ENCODE results near the gene ANKFY1.
"Not testable (repeated sequence)": the region's sequence is repeated elsewhere in the genome, so short reads cannot be mapped to it uniquely, and the experiment has no call there.

The ANKFY1 gene

DNA sequence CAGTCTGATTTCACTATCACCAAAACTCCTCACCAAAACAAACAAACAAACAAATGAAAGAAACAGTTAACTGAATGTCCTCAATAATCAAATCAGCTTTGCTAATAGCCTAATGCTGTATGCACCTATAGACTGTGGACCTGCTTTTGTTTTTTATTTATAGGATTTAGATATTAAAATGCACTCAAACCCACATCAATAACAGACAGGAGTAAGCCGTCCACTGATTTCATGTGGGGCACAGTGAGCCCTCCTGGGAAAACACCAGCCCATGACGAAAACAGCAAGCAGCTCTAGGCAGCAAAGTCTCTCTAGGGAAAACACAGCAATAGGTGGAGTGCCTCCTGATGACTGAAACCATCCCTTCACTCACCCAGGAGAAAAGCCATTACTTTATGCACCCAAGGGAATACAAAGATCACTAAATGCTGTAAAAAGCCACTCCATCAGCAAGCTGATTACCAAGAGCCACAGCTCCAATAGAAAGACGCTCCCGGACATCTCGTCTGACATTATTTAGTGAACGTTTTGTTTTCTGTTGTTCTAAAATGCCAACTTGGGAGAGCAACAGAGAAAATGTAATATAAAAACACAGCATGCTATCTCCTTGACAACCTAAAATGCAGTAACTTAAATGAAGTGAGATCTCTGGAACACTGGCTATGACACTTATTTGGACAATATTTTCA is 47.8 kb downstream of the ANKFY1 start:
- no peak for DNase-seq (ENCODE audit: low spot score)

DNA sequence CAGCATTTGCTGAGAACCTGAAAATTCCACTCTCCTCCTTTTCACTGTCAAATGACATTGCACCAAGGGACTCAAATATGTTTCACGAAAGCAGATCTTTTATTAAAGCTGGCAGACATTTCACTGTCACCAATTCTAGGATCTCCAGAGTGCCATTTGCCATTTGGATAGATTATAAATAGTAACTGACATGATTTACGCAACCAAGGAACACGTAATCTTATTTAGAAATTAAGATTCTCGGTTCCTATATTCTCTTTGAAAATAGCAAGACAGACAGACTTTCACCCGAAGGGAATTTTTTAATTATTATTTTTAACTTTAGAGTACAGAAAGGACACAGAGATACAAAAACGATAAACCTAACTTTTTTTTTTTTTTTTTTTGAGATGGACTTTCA is 49.6 kb downstream of the ANKFY1 start:
- no peak for DNase-seq (ENCODE audit: low spot score)

DNA sequence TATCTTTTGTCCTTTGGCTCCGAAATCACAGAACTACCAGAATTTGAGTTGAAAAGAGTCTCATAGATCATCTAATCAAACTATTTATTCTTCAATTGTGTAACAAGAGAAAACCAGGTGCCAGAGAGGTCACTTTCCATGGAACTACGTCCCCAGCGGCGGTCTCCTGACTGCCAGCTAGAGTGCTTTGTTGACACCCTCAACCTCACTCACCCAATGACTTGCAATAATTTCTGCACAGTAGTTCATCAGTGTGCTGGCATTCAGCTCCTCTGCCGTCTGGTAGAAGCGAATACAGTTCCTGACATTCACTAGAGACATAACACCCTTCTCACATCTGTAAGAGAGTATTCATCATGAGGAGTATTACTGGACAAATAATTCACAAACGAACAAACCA is 54.2 kb downstream of the ANKFY1 start:
- DNase-seq (ENCODE audit: low spot score): no peak

GRCh38 chr17:4208238-4208637 is 55.5 kb downstream of the ANKFY1 start:
- DNase-seq (ENCODE audit: low spot score): no peak

DNA sequence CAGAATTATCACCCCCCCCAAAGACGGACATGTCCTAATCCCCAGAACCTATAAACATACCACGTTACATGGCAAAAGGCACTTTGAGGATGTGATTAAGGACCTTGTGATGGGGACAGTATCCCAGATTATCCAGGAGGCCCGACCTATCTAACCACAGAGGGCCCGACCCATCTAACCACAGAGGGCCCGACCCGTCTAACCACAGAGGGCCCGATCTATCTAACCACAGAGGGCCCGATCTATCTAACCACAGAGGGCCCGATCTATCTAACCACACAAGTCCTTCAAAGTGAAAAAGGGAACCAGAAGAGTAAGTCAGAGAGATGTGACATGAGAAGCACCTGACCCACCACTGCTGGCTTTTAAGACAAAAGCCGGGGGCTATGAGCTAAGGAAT is 56.8 kb downstream of the ANKFY1 start:
- DNase-seq (ENCODE audit: low spot score): no peak

DNA sequence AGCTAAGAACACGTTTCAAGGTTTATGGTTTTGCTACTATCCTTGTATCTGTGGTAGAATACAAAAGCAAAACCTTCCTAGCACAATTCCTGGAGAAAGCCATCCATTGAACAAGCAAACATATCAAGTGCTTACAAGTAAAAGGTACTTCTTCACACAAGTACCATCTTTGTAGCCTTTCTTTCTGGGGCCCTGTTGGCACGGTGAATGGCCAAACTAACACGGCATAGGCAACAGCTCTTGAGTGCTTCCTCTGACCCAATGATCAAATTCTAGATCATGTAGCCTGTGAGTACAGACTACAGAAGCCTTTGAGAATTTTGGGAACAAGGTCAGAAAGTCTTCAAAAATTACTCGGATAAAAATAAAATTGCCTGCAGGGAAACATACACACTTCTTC is 57.9 kb downstream of the ANKFY1 start:
- DNase-seq (ENCODE audit: low spot score): no peak

- DNase-seq (ENCODE audit: low spot score): no peak
Measured at GRCh38 chr17:4204710-4205173, 59.0 kb downstream of the ANKFY1 start.

DNA sequence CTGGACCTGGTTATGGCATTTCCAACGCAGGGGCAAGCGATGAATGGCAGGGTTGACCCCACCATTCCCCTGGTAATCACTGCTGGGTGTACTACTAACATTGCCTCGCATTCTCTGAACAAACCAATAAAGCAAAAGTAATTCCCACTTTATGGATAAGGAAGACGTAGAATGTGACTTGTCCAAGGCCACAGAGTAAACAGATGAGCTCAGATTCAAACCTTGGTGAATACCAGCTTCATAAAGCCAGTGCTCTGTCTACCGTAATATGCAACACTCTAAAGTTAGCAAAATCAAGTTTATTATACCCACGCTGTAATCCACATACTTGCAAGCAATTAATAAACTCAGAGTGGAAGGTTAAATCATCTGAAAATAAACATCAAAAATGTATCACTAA is 59.6 kb downstream of the ANKFY1 start:
- no peak for DNase-seq (ENCODE audit: low spot score)

DNA sequence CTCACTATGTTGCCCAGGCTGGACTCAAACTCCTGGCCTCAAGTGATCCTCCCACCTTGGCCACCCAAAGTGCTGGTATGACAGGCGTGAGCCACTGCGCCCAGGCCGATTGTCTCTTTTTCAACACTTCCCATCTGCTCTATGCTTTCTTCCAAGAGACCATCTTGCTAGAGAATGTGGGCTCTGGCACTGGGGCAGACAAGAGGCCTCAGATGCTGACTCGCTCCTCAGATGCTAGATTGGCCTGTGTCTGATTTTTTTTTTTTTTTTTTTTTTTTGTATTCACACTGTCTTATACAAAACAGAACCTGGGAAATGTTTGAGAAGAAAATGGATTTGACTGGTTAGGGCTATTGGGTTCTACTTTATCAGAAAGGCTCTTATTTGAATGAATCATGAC is 62.6 kb downstream of the ANKFY1 start:
- no peak for DNase-seq (ENCODE audit: low spot score)

DNA sequence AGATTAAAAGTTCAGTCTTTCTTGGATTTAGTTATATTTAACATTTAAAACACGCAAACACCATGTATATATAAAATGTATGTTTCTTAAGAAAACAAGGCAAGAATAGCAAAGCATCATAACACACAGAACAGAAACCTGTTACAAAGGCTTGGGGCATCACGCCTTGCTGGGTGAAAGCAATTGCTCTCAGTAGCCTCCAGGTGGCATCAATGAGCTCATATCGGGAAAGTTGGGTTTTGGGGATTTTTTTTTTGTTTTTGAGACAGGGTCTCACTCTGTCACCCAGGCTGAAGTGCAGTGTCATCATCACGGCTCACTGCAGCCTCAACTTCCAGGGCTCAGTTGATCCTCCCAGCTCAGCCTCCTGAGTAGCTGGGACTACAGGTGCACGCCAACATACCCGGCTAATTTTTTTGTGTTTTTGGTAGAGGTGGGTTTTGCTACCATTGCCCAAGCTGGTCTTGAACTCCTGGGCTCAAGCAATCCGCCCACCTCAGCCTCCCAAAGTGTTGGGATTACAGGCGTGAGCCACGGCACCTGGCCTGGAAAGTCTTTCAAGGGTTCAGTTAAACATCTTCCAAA is 63.9 kb downstream of the ANKFY1 start:
- DNase-seq (ENCODE audit: low spot score): peak; percentile 63

GRCh38 chr17:4198995-4199394 is 64.8 kb downstream of the ANKFY1 start:
- no peak for DNase-seq (ENCODE audit: low spot score)

DNA sequence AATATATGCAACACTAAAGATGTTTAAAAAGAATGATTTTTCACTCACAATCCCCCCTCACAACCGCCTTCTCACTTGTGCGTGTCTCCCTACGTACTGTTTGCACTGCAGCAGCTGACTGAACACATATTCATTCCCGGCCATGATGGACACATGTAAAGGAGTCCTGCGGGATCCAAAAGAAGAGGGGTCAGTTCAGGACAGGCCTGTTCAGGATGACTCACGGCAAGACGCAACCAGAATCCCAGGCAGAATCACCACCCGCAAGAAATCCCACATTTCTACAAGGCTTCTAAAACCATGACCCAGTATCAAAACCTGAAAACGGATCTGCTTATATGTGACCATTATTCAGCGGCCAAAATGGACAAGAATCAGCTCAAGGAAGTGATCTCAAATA is 68.5 kb downstream of the ANKFY1 start:
- no peak for DNase-seq (ENCODE audit: low spot score)

GRCh38 chr17:4194796-4195195 is 69.0 kb downstream of the ANKFY1 start:
- no peak for DNase-seq (ENCODE audit: low spot score)

GRCh38 chr17:4190791-4191190 is 73.0 kb downstream of the ANKFY1 start:
- not testable (repeated sequence) for DNase-seq (ENCODE audit: low spot score)

GRCh38 chr17:4189280-4189679 is 74.5 kb downstream of the ANKFY1 start:
- no peak for DNase-seq (ENCODE audit: low spot score)

GRCh38 chr17:4188076-4188475 is 75.7 kb downstream of the ANKFY1 start:
- no peak for DNase-seq (ENCODE audit: low spot score)

GRCh38 chr17:4187076-4187475 is 76.7 kb downstream of the ANKFY1 start:
- DNase-seq (ENCODE audit: low spot score): no peak

GRCh38 chr17:4186357-4186881 is 77.4 kb downstream of the ANKFY1 start:
- no peak for DNase-seq (ENCODE audit: low spot score)

- no peak for DNase-seq (ENCODE audit: low spot score)
Measured at GRCh38 chr17:4185656-4186055, 78.1 kb downstream of the ANKFY1 start.

DNA sequence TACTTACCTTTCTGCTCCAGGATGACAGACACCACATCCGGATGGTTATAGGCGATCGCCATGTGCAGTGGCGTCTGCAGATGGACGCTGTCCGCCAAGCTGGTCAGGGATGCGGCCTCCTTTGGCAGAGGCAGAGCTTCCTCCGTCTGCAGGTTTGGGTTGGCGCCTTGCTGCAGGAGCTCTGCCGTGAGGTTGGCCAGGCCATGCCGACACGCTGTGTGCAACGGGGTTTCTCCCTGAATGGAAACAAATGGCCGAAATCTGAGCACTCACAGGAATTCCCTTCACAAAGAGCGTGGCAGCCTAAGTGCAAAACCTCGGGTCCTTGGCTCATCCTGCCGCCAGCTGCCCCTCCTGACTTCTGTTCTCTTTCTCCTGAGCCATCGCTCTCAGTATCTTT is 79.0 kb downstream of the ANKFY1 start:
- DNase-seq (ENCODE audit: low spot score): no peak

GRCh38 chr17:4182043-4182442 is 81.7 kb downstream of the ANKFY1 start:
- no peak for DNase-seq (ENCODE audit: low spot score)

DNA sequence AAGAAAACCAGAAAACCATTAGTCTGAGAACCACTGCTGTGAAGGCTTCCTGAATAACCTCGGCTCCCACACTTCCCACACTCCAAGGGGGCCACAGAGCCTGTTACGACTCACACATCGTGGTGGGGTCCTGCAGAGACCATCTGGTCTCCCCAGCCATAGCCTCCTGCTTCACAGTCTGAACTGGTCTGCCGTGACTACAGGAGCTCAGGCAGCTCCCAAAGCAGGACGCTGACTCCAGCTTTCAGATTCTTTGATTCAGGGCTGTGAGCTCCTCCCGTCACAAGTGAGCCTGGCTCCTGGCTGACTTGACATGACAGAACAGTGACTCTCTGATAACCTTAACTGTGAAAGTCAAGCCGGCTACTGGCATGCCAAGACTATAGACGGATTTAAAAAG is 83.0 kb downstream of the ANKFY1 start:
- no peak for DNase-seq (ENCODE audit: low spot score)

DNA sequence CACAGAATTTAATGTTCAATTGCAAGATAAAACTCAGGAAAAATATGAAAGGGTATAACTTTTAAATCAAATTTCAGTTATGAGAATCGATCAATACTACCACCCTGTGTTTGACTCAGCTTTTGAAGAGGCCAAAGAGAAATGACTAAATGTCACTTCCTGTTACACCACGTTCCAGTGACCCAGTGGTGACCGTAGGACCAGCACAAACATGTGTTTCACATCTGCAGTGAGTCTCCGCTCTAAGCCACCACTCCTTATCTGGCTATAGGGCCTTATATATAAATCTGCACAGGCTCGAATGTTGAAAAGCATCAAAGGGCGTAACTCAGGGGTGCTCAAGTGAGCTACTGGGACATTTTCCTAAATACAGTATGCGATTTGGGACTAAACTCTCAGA is 84.7 kb downstream of the ANKFY1 start:
- no peak for DNase-seq (ENCODE audit: low spot score)

DNA sequence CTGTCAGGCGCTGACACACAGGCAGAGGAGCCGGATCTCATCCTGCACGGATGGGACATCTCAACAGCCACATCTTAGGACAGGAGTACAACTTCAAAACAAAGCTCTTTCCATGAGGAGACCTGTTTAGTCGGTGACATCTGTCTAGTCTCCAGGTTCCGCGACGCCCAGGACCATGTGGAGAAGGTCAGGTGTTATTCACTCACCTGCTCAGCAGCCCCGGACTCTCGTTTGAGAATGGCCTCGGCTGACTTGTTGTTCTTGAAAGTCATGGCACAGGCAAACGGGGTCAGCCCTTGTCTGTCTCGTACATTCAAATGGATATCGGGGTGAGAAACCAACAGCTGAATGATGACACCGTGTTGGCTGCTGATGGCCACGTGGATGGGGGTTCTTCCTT is 85.1 kb downstream of the ANKFY1 start:
- DNase-seq (ENCODE audit: low spot score): no peak
